Brain microvascular endothelial cell (primary cell): ENCODE data around the gene BUD13.
A peak's percentile ranks its signal among the peaks of the same experiment; 100 is the strongest.

Experiments used
- DNase-seq: peaks from one replicate; pipeline ENCODE4 v3.0.0-alpha.2; 2020
- H3K27ac ChIP-seq: fragments of 250-450 bp; sonication (Bioruptor Pico); 2 replicates; pipeline ENCODE4 v1.5.1; 2020; ENCODE audit warnings: mild to moderate bottlenecking, moderate library complexity
- H3K27me3 ChIP-seq: fragments of 250-450 bp; sonication (Bioruptor Pico); replicated peaks from 2 replicates; pipeline ENCODE4 v1.5.1; 2020; ENCODE audit warnings: mild to moderate bottlenecking
- H3K36me3 ChIP-seq: fragments of 250-450 bp; sonication (Bioruptor Pico); replicated peaks from 2 replicates; pipeline ENCODE4 v1.5.1; 2020; ENCODE audit warnings: mild to moderate bottlenecking
- H3K4me3 ChIP-seq: 2 replicates; pipeline ENCODE4 v1.5.1; 2011; ENCODE audit warnings: low read depth, mild to moderate bottlenecking, control low read depth, low read length, moderate library complexity
- CTCF ChIP-seq: IDR thresholded peaks from 2 replicates; pipeline ENCODE4 v1.5.1; 2011; ENCODE audit warnings: low read depth, mild to moderate bottlenecking, moderate library complexity, low read length, control low read depth, inconsistent platforms; ENCODE audit errors: missing control alignments
- in situ Hi-C: cut with HindIII; loops from 2 replicates; pipeline ENCODE4 v1.10.0; 2017; ENCODE audit warnings: low sequenced_read_pairs, low pct_ligation_motif_present

Gene BUD13

GRCh38 chr11:116772443-116773202, at the start of gene BUD13:
Gene BUD13 (minus strand): TSS chr11:116772987. CDS start chr11:116772964, 23 bp downstream.
- Histone ChIP-seq H3K27me3 (no peaks in the 10 kb centered on the region), H3K36me3 (peaks cover 8% of the 10 kb centered on the region), H3K4me3 (peak within 1 kb of the TSS; percentile 87), H3K27ac (peak within 1 kb of the TSS; percentile 88)
- DNase-seq, result peak; percentile 76
- in situ Hi-C loops, result no loop called here
- no peak for TF ChIP-seq CTCF

GRCh38 chr11:116822575-116822974, 49.8 kb upstream of the BUD13 start:
- no peak for DNase-seq
- TF ChIP-seq CTCF, result no peak
- Histone ChIP-seq H3K27me3 (no peaks in the 10 kb centered on the region), H3K27ac (no peak overlapping the region), H3K4me3 (no peak overlapping the region), H3K36me3 (no peaks in the 10 kb centered on the region)
- in situ Hi-C loops, result no loop called here

DNA sequence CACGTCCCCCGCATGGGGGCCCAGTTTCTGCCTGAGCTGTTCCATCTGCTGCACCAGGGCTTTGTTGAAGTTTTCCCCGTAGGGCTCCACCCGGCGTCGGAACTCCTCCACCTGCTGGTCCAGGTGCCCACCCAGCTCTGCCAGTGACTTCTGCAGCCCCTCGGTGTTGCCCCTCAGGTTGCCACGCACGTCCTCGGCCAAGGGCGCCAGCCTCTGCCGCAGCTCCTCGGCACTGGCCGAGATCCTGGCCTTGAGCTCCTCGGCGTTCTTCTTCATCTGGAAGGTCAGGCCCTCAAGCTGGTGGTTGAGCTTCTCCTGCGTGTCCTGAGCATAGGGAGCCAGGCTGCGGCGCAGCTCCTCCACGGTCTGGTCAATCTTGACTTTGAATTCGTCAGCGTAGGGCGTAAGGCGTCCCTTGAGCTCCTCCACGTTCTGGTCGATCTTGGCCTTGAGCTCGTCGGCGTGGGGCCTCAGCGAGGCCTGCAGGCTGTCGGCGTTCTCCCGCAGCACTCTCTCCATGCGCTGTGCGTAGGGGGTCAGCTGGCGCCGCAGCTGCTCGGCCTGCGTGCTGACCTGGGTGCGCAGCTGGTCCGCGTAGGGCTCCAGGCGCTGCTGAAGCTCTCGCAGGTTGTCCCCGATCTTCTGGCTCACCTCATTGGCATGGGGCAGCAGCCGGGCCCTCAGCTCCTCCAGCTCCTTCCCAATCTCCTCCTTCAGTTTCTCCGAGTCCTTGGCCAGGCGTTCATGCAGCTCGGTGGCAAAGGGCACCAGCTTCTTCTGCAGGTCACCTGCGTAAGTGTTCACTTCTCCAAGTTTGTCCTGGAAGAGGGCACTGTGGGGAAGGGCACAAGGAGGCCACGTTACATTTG, 48.5 kb upstream of the BUD13 start:
- in situ Hi-C loops, result no loop called here
- no peak overlapping the region for H3K27ac ChIP-seq
- no peak for TF ChIP-seq CTCF
- DNase-seq, result no peak
- no peaks in the 10 kb centered on the region for H3K36me3 ChIP-seq
- no peaks in the 10 kb centered on the region for H3K27me3 ChIP-seq
- no peak overlapping the region for H3K4me3 ChIP-seq

- Histone ChIP-seq H3K27me3 (no peaks in the 10 kb centered on the region), H3K36me3 (no peaks in the 10 kb centered on the region), H3K4me3 (no peak overlapping the region), H3K27ac (no peak overlapping the region)
- DNase-seq, result no peak
- in situ Hi-C loops, result no loop called here
- no peak for TF ChIP-seq CTCF
Measured at GRCh38 chr11:116819049-116819448, 46.3 kb upstream of the BUD13 start.

DNA sequence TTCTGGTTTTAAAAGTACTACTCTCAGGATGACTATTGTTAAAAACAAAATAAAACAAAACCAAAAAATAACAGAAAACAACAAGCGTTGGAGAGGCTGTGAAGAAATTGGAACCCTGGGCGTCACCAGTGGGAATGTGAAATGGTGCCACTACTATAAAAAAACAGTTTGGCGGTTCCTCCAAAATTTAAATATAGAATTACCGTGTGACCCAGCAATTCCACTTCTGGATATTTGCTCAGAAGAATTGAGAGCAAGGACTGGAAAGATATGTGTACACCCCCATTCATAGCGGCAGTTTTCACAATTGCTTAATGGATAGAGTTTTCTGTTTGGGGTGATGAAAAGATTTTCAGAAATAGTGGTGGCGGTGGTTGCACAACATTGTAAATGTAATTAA, 41.7 kb upstream of the BUD13 start:
- H3K27ac ChIP-seq, result no peak overlapping the region
- H3K4me3 ChIP-seq, result no peak overlapping the region
- in situ Hi-C loops, result no loop called here
- DNase-seq, result no peak
- H3K27me3 ChIP-seq, result no peaks in the 10 kb centered on the region
- H3K36me3 ChIP-seq, result no peaks in the 10 kb centered on the region
- TF ChIP-seq CTCF, result no peak
